GM12872 (cell line): ENCODE data around the gene AGPAT1.

ENCODE experiments used
- TF ChIP-seq, protein P1 (sequence below): IDR thresholded peaks from 3 replicates; pipeline ENCODE4 v1.5.1; 2011; ENCODE audit warnings: low read depth, mild to moderate bottlenecking, low read length, moderate library complexity; ENCODE audit not compliant: insufficient read depth

AGPAT1 gene

DNA sequence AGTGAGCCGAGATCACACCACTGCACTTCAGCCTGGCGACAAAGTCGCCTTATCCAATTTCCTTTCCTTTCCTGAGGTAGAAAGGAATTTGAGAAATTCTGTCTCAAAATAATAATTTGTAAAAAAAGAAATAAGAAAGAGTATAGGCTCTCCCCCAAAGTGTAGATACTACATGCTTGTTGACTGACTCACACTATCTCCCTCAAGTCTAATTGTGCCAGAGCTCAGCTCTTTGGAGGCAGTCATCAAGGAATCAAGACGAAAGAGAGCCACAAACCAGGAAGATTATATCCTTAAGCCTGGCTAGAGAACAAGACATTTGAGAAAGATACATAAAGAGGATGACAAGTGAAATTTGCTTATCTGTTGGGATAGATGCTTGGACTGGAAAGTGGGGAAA is 42.1 kb downstream of the AGPAT1 start:
- TF ChIP-seq, protein P1, sequence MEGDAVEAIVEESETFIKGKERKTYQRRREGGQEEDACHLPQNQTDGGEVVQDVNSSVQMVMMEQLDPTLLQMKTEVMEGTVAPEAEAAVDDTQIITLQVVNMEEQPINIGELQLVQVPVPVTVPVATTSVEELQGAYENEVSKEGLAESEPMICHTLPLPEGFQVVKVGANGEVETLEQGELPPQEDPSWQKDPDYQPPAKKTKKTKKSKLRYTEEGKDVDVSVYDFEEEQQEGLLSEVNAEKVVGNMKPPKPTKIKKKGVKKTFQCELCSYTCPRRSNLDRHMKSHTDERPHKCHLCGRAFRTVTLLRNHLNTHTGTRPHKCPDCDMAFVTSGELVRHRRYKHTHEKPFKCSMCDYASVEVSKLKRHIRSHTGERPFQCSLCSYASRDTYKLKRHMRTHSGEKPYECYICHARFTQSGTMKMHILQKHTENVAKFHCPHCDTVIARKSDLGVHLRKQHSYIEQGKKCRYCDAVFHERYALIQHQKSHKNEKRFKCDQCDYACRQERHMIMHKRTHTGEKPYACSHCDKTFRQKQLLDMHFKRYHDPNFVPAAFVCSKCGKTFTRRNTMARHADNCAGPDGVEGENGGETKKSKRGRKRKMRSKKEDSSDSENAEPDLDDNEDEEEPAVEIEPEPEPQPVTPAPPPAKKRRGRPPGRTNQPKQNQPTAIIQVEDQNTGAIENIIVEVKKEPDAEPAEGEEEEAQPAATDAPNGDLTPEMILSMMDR = no peak

DNA sequence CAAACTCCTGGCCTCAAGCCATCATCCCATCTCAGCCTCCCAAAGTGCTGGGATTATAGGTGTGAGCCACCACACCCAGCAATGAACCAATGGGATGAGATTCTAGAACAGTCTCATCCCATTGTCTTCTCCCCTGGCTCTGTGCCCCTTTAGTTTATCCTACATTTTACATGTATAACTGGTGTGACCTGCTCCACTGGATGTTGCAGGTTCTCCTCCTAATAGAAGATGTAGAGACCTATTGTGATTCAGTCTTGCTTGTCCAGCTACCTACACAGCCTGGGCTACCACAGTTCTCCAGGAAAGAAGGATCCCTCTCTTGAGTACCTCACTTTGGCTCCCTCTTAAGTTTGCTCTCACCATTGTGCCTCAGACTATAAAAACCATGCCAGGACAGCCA is 43.8 kb downstream of the AGPAT1 start:
- TF ChIP-seq, protein P1 = no peak

DNA sequence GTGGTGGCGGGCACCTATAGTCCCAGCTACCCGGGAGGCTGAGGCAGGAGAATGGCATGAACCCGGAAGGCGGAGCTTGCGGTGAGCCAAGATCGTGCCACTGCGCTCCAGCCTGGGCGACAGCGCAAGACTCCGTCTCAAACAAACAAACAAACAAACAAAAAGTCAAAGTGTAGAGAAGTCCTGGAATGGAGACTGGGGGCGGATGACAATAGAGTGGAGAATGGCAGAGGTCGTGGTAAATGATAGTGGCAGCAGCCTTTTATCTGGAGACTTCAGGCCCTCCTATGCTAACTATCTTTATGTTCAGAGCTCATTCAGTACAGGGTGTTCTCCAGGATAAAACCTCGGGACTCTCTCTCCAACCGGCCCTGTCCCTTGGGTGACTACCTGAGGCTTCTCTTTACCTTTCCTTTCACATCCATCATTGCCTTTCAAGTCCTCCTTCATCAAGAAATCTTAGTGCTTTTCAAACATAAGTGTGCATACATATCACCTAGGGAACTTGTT is 44.4 kb downstream of the AGPAT1 start:
- TF ChIP-seq, protein P1 = no peak

DNA sequence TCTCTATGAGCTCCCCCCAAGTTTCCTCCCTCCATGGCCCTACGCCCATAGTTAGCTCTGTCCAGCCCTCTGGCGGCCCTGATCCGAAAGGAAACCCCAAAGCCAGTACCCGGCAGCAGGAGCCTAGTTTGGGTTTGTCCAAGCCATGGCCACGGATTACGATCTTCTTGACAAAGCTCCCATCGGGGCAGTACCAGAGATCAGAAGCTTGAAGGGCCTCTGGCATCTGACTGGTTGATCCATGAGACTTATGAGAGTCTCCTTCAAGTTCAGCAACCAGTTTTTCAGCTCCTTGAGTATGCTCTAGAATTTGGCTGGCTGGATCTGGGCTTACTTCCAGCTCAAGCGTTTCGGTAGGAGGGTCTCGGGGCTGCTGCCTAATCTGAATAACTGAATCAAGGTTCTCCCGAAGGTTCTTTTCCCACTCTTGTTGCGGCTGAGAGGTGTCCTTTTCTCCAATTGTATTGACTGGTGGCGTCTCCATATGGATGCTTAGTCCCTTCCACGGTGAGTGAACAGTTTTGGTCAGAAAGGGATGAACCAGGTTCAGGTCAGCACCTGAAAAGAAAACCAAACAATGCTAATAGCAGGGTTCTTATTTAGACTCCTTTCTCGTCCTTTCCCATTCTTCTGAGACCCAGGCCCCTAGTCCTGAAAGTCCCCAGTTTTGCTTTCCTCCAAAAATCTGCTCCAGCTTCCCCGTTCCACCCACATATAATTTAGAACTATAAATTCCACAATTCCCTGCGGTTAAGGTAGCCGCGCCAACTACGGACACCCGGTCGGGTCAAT is 46.4 kb downstream of the AGPAT1 start:
- TF ChIP-seq, protein P1 = no peak

DNA sequence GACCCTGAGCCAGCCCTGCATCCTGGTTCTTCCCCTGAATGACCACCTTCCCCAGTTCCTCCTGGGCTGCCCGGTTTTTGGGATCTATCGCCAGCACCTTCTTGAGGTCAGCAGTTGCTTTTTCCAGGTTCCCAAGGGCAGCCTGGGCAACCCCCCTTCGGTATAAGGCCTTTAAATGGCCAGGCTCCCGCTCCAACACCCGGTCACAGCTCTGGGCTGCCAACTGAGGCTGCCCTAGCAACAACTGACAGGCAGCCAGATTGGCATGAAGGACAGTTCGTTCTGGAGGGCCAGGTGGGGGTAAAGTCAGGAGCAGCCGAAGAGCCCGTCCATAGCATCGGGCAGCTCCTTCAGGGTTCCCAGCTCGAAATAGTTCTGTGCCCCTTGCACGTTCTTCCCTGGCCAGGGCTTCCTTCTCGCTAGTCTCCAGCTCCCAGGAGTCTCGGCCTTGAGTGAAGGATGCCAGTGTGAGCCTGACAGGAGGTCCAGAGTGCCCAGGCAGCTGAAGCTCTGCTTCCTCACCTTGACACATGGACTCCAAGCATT is 47.1 kb downstream of the AGPAT1 start:
- TF ChIP-seq, protein P1 = no peak

DNA sequence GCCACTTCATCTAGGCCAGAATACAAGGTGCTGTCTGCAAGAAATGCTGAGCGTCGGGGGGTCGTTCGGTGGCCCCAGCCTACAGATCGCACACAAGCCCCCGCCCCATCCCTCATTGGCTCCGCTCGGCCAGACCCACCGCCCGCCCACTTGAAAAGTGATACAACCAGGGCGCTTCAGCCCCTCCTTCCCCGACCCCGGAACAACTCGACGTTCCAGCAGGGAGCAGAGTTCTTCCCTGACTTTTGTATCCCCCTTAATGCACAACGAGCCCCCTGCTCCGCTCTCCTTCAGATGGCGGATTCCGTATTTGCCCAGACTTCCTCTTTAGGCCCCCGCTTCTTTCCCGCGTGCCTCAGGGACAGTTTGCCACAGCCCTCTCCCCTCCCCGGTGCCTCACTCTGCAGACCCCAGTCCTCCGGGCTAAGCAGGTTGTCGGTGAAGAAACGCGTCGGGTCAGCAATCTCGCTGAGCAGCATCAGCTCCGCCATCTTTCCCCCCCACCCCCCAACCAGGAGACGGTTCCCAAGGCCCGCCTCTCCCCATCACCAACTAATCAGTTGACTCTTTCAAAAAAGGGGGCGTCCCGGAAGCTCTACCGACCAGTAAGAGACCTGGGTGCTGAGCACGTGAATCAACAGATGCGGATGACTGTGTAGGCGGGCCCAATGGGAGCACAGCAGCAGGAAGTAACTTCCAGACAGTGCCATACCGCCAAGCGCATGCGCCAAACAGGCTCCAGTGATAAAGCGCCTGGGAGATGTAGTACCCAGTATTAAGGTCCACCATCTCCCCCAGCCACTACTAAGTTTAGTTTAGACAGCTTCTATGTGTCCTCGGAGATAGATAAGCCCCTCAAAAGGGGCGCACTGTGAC is 47.9 kb downstream of the AGPAT1 start, which contains the start of gene ATF6B:
Gene ATF6B, minus strand, starts transcription at position 530 of the 876 bp plus-strand sequence. Its CDS starts 39 bp downstream, at position 491.
- TF ChIP-seq, protein P1 = no peak

DNA sequence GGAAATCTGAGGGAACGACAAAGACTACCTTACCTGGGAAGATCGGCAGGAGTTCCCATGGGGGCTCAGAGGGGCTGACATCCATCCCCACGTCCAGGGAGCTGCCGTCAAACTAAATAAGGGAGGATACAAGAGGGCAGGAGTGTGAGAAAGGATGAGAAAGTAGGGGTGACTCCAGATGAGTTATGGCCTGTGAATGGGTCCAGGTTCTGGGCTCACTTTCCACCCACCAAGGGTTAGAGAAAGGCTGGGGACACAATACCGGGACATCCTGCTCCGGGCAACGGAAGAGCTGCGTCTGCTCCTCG is 48.5 kb downstream of the AGPAT1 start:
- TF ChIP-seq, protein P1 = no peak
